Measurements from ENCODE around the gene GEMIN5. TPM values are rescaled to one million over a fixed set of nuclear protein-coding genes. Genes with fewer than 3 reads are reported as not detected.

Gene GEMIN5
- total RNA-seq, 1 donor from 2014 or later = 12.2 TPM

DNA sequence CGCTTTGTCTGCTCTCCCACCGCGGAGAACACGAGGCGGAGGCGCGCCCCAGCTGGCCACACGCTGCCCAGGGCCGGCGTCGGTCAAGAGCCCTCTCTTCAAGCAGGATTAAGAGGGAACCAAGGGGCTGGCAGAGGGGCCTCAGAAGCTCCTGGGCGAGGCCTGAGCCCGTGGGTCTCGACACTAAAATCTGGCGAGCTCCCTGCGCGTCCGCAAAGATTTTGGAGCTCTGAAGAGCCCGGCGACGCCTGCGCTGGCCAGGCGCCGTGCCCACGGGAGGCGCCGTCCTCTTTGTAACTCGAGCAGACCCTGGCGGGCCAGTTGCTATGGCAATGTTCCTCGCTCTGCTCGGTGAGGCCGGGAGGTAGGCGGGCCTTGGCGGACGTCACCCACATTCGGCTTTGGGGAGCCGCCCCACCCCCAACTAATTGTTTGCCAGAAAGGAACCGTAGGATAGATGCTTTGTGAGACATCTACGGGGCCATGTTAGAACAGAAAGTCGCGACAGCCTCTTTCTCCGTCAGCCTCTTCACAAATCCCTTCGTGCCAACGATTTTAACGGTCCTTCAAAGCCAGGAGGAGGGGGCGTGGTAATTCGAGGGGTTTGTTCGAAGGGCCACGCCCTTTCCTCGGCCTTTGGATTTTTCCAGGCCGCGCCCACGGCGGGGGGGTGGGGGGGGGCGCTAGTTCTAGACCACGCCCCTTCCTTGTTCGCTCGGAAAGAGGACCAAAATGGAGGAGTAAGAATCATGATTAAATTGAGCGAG lies 80.3 kb downstream of the GEMIN5 start:
- peak; percentile 91 to 97 for DNase-seq (ENCODE audit: low read depth in 2 of 2)

- no peak for DNase-seq (ENCODE audit: low read depth in 2 of 2)
These were observed 86.7 kb downstream of the GEMIN5 start for GRCh38 chr5:154851351-154851750.

GRCh38 chr5:154850255-154851062 lies 87.6 kb downstream of the GEMIN5 start, which contains the start of gene FAXDC2:
Gene FAXDC2 (minus strand): TSS chr5:154850603. CDS start chr5:154838178, 12,425 bp downstream.
- peak; percentile 77 to 80 for DNase-seq (ENCODE audit: low read depth in 2 of 2)

DNA sequence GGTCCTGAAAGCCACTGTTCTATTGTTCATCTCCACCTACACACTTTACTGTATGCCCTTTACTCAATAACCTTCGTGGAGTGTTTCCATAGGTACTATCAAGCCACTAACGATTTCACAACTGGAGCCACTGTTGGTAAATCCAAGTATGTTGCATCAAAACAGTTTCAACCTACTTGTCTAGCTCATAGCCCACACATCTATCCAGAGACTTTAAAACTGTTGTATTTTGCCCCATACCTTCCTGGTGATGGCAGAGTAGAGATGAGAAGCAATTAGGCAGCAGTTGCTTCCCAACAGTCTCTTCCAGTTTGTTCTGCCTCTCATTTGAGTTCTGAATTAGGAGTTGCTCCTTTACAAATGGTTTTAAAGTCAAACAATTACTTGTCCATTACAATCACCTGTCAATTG lies 88.2 kb downstream of the GEMIN5 start:
- DNase-seq (ENCODE audit: low read depth in 2 of 2) = no peak

DNA sequence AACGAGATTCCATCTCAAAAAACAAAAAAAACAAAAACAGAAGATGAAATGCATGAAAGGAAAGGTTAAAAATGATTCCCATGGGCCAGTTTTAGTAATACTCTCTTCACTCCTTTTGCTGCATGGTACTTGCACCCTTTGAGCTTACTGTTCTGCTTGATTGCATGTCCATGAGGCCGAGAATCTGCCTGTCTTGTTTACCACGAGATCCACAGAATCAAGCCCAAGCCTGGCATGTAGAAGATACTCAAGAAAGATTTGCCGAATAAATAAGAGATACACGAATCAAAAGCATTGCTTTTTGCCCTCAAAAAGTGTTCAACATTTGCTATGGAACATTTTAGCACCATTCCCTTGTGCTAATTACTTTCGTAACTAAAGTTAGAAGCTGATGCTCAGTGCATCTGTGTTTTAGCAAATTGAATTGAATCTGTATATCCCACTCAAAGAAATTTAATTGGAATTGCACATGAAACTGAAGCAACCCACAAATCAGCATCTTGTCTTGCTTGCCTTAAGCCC lies 88.7 kb downstream of the GEMIN5 start:
- no peak for DNase-seq (ENCODE audit: low read depth in 2 of 2)

GRCh38 chr5:154844809-154845208 lies 93.2 kb downstream of the GEMIN5 start:
- peak in 1 of 2 donors; percentile 35 for DNase-seq (ENCODE audit: low read depth in 2 of 2)

DNA sequence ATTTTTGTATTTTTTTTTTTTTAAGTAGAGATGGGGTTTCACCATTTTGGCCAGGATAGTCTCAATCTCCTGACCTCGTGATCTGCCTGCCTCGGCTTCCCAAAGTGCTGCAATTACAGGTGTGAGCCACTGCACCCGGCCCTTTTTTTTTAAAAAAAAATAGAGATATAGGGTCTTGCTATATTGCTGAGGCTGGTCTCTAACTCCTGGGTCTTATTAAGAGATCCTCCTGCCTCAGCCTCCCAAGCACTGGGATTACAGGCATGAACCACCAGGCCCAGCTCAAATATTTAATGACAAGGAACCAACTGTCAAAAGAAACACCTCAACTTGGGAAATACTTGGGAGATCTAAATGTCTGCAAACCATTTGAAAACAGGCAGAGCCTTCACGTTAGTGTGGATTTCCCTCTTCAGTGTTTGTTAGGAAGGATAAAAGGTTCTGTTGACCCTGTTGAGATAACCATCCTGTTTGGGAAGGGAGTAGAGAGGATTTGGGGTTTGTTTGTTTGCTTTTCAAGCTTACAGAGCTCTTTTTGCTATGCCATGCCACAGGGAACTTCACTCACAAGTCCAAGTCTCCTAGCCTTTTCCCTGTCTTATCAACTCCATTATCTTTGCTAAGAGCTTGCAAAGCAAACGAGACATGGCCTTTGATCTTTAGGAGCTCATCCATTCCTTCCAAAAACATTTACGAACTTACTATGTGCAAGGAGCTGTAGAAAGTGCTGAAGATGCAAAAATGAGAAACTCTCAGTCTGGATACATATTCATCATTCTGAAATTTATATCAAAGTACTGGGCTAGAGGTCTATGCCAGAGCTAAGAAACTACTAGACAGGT lies 95.1 kb downstream of the GEMIN5 start:
- no peak for DNase-seq (ENCODE audit: low read depth in 2 of 2)

DNA sequence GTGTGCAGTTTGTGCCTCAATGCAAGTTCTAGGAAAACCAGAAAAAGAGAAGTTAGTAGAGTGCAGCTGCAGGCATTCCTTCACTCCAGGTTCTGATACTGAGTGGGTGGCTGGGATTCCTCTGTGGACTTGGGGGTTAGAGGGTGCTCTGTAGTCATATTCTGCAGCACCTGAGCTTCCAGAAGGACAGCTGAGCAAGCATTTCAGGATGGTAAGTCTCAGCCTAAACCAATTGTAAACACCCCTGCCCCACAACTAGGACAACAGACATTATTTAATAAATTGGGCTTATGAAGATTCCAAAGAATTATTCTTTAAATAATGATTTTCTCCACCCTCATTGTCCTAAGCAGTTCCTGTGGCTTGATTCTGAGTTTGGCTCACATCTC lies 96.7 kb downstream of the GEMIN5 start:
- DNase-seq (ENCODE audit: low read depth in 2 of 2) = no peak

GRCh38 chr5:154840435-154841272 lies 97.4 kb downstream of the GEMIN5 start:
- DNase-seq (ENCODE audit: low read depth in 2 of 2) = no peak

Other genes with a start within 250 kb of the GEMIN5 start
- gene LARP1, start 182.8 kb downstream of the GEMIN5 start, total RNA-seq = 30.4 and 45.0 TPM in 2 replicates
- 5.0 and 14.4 TPM in 2 replicates for gene FAXDC2, start 87.6 kb downstream of the GEMIN5 start, total RNA-seq
- 79.1 and 86.7 TPM in 2 replicates for gene CNOT8, start 79.6 kb downstream of the GEMIN5 start, total RNA-seq
- 18.2 and 23.7 TPM in 2 replicates for gene MRPL22, start 2.9 kb upstream of the GEMIN5 start, total RNA-seq
- 0.26 and 0.63 TPM in 2 replicates for gene KIF4B, start 75.5 kb upstream of the GEMIN5 start, total RNA-seq

Measured in dermis microvascular lymphatic vessel endothelial cell (primary cell).